ENCODE results near the gene BOLL.

DNA sequence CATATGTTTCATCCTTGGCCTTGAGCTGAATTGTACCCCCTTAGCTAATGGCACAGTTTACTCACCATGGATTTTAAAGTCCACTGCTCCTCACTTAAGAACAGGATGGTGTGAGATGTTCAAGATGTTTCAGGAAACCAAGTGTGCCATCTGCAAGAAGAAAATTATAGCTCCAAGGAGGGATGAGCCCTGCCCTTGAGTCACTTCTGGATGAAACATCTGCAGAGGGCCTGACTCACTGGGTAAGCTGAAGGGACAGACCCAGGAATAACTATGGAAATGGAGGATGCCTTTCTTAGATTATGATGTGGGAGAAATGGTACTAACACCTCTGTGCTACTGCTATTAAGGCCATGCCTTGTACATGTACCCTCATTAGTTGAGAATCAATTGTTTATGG lies 73.5 kb downstream of the BOLL start:
- TF ChIP-seq, protein P1, sequence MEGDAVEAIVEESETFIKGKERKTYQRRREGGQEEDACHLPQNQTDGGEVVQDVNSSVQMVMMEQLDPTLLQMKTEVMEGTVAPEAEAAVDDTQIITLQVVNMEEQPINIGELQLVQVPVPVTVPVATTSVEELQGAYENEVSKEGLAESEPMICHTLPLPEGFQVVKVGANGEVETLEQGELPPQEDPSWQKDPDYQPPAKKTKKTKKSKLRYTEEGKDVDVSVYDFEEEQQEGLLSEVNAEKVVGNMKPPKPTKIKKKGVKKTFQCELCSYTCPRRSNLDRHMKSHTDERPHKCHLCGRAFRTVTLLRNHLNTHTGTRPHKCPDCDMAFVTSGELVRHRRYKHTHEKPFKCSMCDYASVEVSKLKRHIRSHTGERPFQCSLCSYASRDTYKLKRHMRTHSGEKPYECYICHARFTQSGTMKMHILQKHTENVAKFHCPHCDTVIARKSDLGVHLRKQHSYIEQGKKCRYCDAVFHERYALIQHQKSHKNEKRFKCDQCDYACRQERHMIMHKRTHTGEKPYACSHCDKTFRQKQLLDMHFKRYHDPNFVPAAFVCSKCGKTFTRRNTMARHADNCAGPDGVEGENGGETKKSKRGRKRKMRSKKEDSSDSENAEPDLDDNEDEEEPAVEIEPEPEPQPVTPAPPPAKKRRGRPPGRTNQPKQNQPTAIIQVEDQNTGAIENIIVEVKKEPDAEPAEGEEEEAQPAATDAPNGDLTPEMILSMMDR (IDR thresholded peaks at IDR 0.05), result no peak
- TF ChIP-seq POLR2AphosphoS5 (IDR thresholded peaks at IDR 0.05; ENCODE audit: low read depth, low read length), result no peak
